ENCODE data around the gene CSNK1A1L.

CSNK1A1L gene

DNA sequence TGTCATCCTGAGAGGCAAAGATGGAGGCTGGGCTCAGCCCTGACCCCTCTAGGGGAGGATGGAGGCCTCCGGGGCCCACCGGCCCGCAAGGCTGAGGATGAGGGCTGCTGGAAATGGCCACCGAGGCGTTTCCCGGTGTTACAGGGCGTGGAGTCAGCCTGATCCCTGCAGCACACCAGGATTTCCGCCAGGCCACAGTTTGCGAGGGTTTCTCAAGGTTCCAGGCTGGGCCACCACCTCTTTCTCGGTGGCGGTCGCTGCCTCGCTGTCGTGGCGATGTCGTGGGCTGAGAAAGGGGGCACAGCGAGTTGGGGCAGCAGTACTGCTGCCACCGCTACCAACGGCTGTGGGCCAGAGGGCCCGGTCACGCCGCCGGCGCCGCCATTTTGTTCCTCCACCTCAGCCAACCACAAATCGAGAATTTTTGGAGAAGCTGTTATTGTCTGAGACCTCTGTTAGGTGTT is at the start of gene CSNK1A1L:
TSS of gene CSNK1A1L (minus strand) at position 414 of the 464 bp plus-strand sequence. CDS start at position 6, 408 bp downstream.
- no peak for DNase-seq (ENCODE audit: low read depth in 2 of 2, low spot score in 1 of 2)

DNA sequence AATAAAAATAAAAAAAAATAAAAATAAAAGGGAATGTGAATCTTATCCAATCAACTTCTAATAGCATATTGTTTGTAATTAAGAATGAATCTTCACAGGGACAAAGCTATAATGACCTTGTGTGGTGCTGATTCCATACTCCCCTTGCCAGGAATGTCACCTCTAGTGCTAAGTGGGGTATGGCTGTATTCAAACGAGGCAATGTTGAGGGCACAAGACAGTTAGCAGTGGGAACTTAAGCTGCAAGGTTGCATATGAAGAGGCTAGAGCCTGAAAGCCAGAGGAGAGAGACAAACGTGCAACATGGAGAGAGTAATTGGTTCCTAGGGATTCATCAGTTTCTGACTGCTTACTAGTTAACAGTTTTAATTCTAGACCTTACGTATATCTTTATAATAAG is 43.9 kb upstream of the CSNK1A1L start:
- no peak for DNase-seq (ENCODE audit: low read depth in 2 of 2, low spot score in 1 of 2)

DNA sequence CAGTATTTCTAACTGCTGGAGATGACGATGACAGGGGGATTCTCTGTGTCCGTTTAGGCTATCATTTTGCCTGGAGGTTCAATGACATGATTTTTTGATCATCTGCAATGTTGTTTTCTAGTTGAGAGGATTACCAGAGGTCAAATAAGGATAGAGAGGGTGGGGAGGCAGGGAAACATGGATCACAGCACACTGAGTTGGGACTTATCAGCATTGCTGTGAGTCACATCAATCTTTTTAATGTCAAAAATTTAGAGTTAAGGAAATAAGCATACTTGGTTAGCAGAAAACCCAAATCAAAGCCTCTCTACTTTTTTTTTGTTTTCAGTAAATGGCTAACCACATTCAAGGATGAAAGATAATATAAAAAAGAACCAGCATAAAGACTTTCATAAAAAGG is 43.0 kb upstream of the CSNK1A1L start:
- no peak for DNase-seq (ENCODE audit: low read depth in 2 of 2, low spot score in 1 of 2)

DNA sequence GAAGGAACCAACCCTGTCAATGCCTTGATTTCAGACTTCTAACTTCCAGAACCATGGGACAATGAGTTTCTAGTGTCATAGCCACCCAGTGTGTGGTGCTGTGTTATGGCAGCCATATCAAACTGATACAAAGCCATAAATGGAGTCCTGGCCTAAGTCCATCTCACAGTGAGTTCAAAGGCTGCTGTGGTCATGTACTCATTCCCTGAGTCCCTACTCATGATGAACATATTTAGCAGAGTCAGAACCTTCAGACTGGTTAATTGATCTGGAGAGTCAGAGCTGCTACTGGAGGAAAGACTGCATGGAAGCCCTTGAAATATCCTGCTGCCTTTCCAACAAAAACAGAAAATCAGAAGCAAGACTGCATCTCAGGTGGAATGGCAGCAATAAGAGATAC is 39.2 kb upstream of the CSNK1A1L start:
- DNase-seq (ENCODE audit: low read depth in 2 of 2, low spot score in 1 of 2): no peak

DNA sequence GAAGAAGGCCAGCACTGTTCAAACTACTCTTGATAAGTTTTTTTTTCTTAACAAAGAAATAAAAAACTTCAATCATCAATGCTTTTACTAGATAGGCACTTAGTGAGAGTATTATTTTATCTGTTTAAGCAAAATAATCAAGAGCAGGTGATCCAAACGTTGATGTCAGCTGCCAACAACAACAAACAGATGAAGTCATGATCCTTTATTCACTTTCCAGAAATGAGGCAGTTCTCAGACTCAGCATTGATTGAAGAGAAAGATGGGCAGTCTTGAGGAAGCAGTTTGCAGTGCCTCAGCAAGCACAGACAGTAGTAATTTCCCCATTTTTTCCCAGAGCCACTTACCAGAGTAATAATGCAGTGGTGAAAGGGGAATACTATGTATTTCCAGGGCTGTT is 38.4 kb upstream of the CSNK1A1L start:
- DNase-seq (ENCODE audit: low read depth in 2 of 2, low spot score in 1 of 2): no peak

DNA sequence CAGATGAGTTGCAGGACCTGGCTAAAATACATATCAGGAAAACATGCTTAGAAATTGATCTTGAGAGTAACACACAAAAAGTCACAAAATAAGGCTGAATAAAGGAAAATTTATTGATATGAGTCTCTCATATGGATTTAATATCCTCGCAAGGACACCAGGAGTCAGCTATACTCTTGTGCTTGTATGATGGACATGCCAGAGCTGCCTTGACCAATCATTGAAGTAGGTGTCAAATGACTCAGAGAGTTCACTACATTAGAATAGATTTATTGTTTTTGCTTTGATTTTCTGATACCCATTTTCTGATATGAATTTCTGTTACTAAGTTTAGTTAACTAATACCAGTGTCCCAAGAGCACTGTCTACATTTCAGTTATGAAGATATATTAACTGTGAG is 37.4 kb upstream of the CSNK1A1L start:
- DNase-seq (ENCODE audit: low read depth in 2 of 2, low spot score in 1 of 2): no peak

DNA sequence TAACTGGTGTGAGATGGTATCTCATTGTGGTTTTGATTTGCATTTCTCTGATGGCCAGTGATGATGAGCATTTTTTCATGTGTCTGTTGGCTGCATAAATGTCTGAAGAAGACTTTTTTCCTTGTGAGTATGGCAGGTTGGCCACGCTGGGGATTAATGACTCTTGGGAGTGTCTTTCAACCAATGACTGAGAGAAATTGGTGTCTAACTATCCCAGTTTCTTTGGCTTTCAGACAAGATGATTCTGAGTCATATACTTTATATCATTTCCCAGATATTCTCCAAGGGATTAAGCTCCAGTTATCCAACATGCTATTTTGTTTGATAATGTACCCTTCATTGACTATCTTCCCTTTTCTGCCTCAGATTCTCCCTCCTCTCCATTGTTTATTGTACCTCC is 35.5 kb upstream of the CSNK1A1L start:
- DNase-seq (ENCODE audit: low read depth in 2 of 2, low spot score in 1 of 2): no peak

DNA sequence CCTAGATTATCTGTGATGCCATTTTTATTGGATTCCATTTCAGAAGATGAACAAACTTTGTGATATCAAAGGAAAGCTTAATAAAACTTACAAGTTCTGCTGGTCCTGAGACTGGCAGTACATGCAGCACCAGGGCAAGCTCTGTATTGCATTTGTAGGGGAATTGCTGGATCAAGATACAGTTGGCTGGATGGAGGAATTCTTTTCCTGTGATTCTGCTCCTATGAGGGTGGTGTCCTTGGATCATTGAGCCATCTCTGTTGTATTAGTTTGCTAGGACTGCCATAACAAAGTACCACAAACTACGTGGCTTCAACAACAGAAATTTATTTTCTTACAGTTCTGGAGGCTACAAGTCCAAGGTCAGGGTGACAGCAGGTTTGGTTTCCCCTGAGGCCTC is 33.9 kb upstream of the CSNK1A1L start:
- no peak for DNase-seq (ENCODE audit: low read depth in 2 of 2, low spot score in 1 of 2)

DNA sequence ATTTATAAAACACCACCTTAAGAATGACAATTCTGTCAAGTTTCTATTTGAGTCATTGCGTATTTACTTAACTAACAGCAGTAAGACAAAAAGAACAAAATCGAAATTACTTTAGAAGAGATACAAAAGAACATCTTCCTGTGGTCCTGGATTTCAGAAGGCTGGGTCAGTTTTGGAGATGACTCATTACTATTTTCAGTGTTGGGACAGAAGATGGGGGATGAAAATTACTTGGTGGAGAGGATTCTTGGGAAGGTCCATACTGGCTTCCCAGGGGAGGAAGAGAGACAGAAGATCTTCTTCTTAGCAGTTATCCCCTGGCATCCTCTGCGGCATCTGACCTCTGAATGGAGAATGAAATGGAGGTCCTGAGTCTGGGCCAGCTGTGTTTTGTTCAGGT is 33.5 kb upstream of the CSNK1A1L start:
- DNase-seq (ENCODE audit: low read depth in 2 of 2, low spot score in 1 of 2): no peak

DNA sequence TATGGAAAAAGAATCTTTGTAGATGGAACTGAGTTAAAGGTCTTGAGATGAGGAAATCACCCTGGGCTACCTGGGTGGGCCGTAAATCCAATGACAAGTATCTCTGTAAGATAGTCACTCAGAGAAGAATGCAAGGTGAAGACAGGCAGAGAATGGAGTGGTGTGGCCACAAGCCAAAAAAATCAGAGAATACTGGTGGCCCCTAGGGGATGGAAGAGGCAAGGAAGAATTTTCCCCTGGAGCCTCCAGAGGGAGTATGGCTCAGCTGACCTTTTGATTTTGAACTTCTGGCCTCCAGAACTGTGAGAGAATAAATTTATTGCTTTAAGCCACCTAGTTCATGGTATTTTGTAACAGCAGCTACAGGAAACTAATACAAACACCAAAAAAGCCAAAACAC is 32.7 kb upstream of the CSNK1A1L start:
- DNase-seq (ENCODE audit: low read depth in 2 of 2, low spot score in 1 of 2): no peak

DNA sequence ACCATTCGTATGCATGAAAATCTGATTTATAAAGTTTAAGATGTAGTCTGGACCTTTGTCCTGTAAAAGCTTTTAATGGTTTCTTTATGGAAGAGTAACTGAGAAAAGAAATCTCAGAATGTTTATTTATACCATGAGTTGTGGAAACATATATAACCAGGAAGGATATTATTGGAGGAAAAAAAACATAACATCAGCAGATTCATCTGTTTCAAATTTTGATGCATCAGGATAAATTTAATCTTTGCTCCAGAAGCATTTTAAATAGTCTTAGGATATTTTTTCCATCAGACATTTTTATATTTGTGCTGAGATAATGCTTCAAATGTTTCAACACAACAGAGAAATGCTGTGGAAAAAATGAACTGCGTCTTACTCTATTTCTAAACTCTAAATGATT is 31.2 kb upstream of the CSNK1A1L start:
- DNase-seq (ENCODE audit: low read depth in 2 of 2, low spot score in 1 of 2): no peak

DNA sequence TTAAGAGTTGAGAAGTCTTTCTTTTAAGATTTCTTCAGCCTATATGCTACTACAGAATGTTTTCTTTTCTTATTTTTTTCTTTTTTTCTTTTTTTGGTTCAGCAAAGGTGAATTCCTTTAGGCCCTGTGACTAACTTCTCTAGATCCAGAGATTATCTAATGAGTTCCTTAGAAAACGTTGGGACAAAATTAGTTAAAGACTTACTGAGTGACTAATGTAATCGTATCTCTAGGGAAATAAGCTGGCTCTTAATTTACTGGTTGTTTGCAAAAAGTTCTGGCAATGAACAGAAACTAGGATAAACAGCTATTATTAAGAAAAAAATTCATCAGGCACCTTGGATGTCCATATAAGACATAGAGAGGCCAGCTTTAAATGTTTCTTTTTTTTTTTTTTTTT is 30.7 kb upstream of the CSNK1A1L start:
- no peak for DNase-seq (ENCODE audit: low read depth in 2 of 2, low spot score in 1 of 2)

DNA sequence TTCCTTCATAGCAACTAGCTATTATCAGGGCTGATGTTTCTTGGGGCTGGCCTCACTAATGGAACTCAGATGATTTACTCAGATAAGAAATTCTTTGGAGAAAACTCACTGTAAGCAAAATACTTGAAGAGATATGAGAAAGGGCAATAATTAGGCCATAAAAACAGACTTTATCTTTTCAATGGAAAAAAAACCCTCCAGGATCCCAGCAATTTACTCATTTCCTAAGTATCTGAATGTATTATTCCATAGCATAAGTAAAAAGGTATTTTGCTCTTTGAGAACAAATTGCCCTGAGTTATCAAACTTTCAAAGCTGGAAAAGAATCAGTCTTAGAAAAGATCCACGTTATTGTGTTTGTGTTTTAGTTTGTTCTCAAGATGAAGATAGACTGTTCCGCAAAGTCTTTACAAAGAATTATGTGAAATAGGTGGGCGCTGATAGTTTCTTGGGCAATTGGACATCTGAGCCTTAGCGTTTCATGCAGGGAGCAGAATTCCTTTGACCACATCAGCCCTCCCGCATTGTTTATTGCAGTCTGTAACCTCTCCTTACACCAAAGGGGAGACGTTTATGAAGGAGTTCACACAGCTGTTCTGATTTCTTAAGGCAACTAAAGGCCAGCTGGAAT is 29.1 kb upstream of the CSNK1A1L start:
- no peak for DNase-seq (ENCODE audit: low read depth in 2 of 2, low spot score in 1 of 2)

DNA sequence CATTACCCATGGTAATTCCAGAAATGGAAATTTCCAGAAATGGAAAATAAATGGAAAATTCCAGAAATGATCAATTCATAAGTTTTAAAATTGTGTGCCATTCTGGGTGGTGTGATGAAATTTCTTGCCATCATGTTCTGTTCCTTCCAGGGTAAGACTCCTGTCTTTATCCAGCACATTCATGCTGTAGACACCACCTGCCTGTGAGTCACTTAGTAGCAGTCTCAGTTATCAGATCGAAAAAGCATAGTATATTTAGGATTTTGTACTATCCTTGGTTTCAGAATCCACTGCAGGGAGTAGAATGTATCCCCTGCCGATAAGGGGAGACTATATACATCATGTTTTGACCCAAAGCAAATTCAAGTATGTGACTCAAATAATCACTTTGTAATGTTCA is 26.7 kb upstream of the CSNK1A1L start:
- no peak for DNase-seq (ENCODE audit: low read depth in 2 of 2, low spot score in 1 of 2)

DNA sequence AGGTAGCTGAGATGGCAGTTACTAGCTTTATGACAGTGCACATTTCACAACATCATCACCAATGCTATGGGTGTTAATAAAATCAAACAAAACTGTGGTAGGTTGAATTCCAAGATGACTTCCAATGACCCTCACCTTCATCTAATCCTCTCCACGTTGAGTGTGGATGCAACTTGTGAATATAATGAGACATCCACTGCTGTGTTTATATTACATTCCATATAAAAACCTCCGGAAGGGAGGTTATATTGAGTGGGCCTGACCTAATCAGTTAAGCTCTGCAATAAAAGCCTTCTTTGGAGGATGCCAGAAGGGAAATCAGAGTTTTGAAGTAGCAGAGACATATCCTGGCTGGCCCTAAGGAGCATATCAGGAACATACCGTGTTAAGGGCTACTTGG is 25.6 kb upstream of the CSNK1A1L start:
- DNase-seq (ENCODE audit: low read depth in 2 of 2, low spot score in 1 of 2): no peak

DNA sequence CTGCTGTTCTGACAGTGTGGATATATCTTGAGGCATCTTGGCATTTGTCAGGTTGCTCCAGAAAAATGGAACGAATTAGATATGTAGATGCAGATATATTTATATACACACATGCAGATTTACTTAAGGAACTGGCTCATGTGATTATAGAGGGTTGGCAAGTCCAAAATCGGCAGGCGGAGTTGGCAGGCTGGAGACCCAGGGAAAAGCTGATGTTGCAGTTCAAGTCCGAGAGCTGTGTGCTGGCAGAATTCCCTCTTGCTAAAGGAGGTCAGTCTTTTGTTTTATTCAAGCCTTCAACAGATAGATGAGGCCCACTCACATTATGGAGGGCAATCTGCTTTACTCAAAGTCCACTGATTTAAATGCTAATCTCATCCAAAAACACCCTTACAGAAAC is 24.4 kb upstream of the CSNK1A1L start:
- DNase-seq (ENCODE audit: low read depth in 2 of 2, low spot score in 1 of 2): no peak

DNA sequence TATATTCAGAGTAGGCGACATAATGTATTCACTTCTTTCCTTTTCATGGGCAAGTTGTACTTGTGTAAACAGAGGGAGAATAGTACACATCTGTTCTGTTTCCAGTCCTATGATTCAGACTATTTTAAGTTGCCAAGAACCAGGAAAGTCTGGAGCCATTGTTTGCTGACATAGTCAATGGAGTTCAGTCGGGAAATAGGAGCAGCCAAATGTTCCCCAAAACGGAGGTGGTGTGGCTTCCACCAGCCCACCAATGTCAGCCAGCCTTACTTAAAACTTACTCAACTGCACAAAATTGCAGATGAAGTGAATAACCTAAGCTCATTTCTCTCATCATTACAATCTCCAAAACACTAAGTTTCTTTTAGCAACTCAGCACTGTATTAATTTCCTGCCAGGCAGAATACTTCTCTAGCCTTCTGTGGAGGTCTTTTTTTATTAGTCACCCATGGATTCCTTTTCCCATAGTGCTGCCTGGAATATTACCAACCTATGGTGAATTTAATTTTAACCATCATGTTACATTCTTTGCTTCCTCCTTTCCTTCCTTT is 22.3 kb upstream of the CSNK1A1L start:
- no peak for DNase-seq (ENCODE audit: low read depth in 2 of 2, low spot score in 1 of 2)

DNA sequence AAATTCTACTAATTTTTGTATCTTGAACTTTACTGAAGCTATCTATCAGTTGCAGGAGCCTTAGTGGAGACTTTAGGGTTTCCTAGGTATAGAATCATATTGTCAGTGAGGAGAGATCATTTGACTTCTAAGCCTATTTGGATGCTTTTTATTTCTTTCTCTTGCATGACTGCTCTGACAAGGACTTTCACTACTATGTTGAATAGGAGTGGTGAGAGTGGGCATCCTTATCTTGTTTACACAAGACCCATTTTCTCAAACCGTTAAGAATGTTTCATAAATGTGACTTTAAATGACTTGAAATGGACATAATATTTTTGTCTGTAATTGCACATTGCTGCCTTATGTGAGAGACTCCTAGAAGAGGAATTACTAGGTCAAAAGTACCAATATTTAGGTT is 17.9 kb upstream of the CSNK1A1L start:
- DNase-seq (ENCODE audit: low read depth in 2 of 2, low spot score in 1 of 2): no peak

DNA sequence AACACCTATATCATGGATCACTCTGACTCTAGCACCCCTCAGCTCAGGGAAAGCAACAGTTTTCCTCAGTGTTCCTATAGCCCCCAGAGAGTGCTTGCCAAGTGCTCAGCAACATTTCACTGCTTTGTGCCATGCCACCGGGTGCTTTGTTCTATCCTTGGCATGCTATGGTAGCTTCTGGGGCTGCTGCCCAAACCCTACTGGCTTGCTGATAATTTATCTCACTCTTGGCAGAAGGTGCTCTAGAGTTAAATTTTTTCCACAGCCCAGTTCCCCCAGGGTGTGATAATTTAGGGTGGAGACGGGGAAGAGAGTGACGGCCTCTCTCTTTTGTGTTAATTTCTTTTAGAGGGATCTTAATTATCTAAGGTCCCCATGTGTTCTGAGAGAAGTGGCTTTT is 12.6 kb upstream of the CSNK1A1L start:
- no peak for DNase-seq (ENCODE audit: low read depth in 2 of 2, low spot score in 1 of 2)

DNA sequence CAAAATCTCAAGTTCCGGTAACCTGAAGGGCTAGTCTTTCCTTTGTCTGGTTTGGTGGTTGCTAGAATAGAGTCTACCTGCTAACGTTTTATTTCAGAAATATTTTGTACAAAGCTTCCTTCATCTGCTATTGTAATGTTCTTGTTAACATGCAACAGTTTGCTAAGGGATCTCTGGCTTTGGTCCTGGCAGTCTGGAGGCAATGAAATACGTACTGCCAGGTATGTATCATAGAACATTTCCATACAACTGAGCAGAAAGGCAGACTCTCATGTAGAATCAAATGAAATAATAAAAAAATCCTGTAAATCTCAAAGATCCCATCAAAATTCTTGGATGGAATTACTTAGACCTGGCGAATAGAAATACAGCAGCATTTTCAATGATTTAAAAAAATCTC is 8.8 kb upstream of the CSNK1A1L start:
- DNase-seq (ENCODE audit: low read depth in 2 of 2, low spot score in 1 of 2): no peak

DNA sequence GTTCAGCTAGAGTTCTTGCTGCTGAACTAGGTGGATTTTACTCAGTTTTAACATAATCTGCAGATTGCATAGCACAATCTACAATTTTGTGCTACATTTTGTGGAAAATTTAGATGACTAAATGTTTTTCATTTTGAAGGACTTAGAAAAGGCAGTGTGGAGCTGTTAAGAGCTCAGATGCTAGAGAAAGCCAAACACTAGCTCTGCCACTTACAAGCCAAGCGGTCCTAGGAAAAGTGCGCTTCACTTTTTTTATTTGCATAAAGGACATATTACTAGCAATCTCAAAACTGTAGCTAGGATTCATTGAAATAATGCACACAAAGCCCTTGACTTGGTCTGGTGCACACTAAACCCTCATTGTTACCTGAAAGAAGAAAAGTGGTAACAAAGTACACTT is 8.1 kb upstream of the CSNK1A1L start:
- DNase-seq (ENCODE audit: low read depth in 2 of 2, low spot score in 1 of 2): no peak

DNA sequence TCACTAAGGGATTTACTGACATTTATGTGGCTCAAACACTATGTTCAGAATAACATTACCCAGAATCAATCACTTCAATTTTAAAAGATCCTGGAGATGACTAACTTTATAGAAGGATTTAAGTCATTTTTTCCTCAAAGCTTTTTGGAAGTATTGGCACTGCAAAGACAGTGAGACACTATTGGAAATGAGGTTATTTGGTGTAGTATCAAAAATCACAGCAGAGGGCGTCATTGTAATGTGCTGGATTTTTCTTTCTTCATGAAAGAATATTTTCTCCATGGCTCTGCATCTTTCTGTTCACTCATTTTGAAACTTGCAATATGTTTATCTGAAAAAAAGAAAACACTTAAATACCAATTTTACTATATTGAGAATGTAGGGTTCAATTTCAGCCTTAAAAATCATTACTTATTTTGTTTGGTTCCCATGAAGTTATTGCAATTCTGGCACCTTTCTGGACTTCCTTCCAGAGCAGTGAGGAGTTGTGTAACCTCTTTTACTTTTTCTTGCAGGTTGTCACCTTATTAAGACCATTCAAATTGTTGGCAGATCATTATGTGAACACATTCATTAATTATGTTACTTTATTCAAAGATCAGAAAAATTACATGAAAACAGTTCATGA is 3.7 kb upstream of the CSNK1A1L start:
- no peak for DNase-seq (ENCODE audit: low read depth in 2 of 2, low spot score in 1 of 2)

DNA sequence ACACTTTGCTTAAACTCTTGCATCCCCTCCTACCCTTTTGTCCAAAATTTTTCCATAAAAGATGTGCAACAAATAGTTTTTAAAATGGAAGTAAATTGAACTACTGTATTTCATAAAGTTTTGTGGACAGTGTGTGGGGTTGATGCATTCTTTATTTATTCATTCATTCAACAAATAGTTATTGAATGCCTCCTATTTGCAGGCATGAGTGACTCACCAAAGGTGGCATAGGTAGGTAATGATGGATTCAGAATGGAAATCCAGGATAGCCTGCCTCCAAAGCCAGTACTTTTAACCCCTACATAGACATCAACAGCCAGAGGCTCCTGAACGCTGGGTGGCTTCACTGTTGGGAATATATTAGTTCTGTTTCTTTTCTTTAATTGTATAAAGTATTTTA is 2.4 kb upstream of the CSNK1A1L start:
- no peak for DNase-seq (ENCODE audit: low read depth in 2 of 2, low spot score in 1 of 2)
